ENCODE results near the gene STT3B. TPM values are rescaled to one million over a fixed set of nuclear protein-coding genes. Genes with fewer than 3 reads are reported as not detected.

STT3B gene
- total RNA-seq, 2 experiments from 2014 or later, result 93.5 to 122 TPM

DNA sequence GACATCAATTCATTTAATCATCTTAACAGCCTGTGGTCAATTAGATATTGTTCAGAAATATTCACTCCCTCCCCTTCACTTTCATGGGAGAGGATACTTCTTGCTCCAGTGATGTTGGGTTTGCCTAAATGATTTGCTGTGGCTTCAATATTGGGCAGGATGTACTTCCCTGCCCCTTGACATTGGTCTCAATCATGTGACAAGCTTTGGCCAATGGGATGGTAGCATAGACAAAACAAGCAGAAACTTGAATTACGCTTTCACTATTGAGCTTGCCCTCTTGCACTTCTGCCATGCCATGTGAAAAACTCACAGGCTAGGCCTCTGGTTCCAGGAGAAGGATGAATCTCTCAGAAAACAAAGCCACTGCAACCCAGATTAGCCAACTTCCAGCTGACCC, 42.2 kb upstream of the STT3B start:
- no peaks in the 10 kb centered on the region for H3K79me2 ChIP-seq (ENCODE audit: insufficient read depth, low read depth, low read length)
- H3K4me1 ChIP-seq (ENCODE audit: insufficient read depth, low read length, poor library complexity, severe bottlenecking), result no peaks in the 10 kb centered on the region
- no peaks in the 10 kb centered on the region for H3K36me3 ChIP-seq (ENCODE audit: insufficient read depth, low read length)
- H2AFZ ChIP-seq (ENCODE audit: low read length), result 0 out of 2 replicates have a peak overlapping the region, but pooled peaks have one; percentile 1
- TF ChIP-seq EZH2phosphoT487 (IDR thresholded peaks at IDR 0.05; ENCODE audit: borderline replicate concordance, low read depth, low read length), result no peak
- TF ChIP-seq, protein P1, sequence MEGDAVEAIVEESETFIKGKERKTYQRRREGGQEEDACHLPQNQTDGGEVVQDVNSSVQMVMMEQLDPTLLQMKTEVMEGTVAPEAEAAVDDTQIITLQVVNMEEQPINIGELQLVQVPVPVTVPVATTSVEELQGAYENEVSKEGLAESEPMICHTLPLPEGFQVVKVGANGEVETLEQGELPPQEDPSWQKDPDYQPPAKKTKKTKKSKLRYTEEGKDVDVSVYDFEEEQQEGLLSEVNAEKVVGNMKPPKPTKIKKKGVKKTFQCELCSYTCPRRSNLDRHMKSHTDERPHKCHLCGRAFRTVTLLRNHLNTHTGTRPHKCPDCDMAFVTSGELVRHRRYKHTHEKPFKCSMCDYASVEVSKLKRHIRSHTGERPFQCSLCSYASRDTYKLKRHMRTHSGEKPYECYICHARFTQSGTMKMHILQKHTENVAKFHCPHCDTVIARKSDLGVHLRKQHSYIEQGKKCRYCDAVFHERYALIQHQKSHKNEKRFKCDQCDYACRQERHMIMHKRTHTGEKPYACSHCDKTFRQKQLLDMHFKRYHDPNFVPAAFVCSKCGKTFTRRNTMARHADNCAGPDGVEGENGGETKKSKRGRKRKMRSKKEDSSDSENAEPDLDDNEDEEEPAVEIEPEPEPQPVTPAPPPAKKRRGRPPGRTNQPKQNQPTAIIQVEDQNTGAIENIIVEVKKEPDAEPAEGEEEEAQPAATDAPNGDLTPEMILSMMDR (conservative IDR thresholded peaks at IDR 0.05; ENCODE audit: low read length), result no peak
- intact Hi-C loops (cut with micrococcal nuclease; ENCODE audit: unreplicated experiment), result no loop called here
- no peaks in the 10 kb centered on the region for H3K9me2 ChIP-seq (ENCODE audit: insufficient read depth, low read length)
- CTCF ChIA-PET (ENCODE audit: unreplicated experiment), result no interaction called here
- no peak overlapping the region for H3K4me2 ChIP-seq (ENCODE audit: low read length)
- no peak for DNase-seq (ENCODE audit: low spot score)
- no TSS peak for BruUV-seq (replicated peaks)
- H3K27ac ChIP-seq (ENCODE audit: low read depth, low read length, poor library complexity, severe bottlenecking), result no peak overlapping the region
- H3K4me3 ChIP-seq (ENCODE audit: low read depth, low read length, poor library complexity, severe bottlenecking), result no peak overlapping the region
- no peaks in the 10 kb centered on the region; the same call in 1 of the 2 replicates for H3K9me3 ChIP-seq (ENCODE audit: low read length)
- POLR2A ChIA-PET, result no interaction called here
- H4K20me1 ChIP-seq (ENCODE audit: insufficient read depth, low read length), result no peaks in the 10 kb centered on the region

DNA sequence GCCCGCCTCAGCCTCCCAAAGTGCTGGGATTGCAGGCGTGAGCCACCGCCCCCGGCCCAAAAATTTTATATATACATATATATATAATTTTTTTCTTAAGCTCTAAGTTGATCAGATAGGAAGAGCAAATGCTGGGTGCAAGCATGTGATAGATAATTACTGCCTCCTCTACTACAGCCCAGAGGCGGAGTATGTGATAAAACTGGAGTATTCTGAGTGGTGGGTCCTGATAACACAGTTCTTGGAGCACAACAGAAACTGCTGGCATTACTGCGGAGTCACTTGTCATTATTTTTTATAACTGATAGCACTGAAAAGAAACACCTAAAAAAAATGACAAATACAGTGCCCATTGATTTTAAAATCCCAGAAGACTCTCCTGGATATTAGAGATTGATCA, 41.1 kb upstream of the STT3B start:
- H3K4me2 ChIP-seq (ENCODE audit: low read length), result no peak overlapping the region
- BruUV-seq (replicated peaks), result no TSS peak
- CTCF ChIA-PET (ENCODE audit: unreplicated experiment), result no interaction called here

DNA sequence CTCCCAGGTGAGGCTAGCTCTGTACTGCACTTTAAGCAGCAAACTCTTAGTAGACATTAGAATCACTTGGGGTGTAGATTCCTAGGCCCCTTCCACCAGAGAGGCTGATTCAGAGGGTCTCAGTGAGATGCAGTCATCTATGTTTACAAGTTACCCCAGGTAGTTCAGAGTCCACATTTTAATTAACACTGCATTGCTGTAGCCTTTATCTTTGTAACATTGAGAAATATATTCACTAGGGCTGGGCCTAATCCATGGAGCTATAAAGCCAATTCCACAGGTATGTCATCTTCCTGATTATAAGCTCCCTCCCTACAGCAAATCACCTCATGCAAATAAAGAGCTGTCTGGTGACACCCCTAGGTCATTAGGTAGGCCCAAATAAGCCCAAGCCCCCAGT, 39.6 kb upstream of the STT3B start:
- H4K20me1 ChIP-seq (ENCODE audit: insufficient read depth, low read length), result no peaks in the 10 kb centered on the region
- no peak for DNase-seq (ENCODE audit: low spot score)
- H3K36me3 ChIP-seq (ENCODE audit: insufficient read depth, low read length), result no peaks in the 10 kb centered on the region
- H3K4me2 ChIP-seq (ENCODE audit: low read length), result no peak overlapping the region
- no peak overlapping the region for H2AFZ ChIP-seq (ENCODE audit: low read length)
- H3K4me1 ChIP-seq (ENCODE audit: insufficient read depth, low read length, poor library complexity, severe bottlenecking), result no peaks in the 10 kb centered on the region
- TF ChIP-seq EZH2phosphoT487 (IDR thresholded peaks at IDR 0.05; ENCODE audit: borderline replicate concordance, low read depth, low read length), result no peak
- TF ChIP-seq, protein P1 (conservative IDR thresholded peaks at IDR 0.05; ENCODE audit: low read length), result no peak
- ChIA-PET POLR2A (no interaction called here), CTCF (ENCODE audit: unreplicated experiment) (no interaction called here)
- H3K9me2 ChIP-seq (ENCODE audit: insufficient read depth, low read length), result no peaks in the 10 kb centered on the region
- no peaks in the 10 kb centered on the region; the same call in 1 of the 2 replicates for H3K9me3 ChIP-seq (ENCODE audit: low read length)
- no peak overlapping the region for H3K4me3 ChIP-seq (ENCODE audit: low read depth, low read length, poor library complexity, severe bottlenecking)
- no peak overlapping the region for H3K27ac ChIP-seq (ENCODE audit: low read depth, low read length, poor library complexity, severe bottlenecking)
- no TSS peak for BruUV-seq (replicated peaks)
- H3K79me2 ChIP-seq (ENCODE audit: insufficient read depth, low read depth, low read length), result no peaks in the 10 kb centered on the region
- intact Hi-C loops (cut with micrococcal nuclease; ENCODE audit: unreplicated experiment), result no loop called here

More for the DNA sequence above, 41.1 kb upstream of the STT3B start:
- POLR2A ChIA-PET, result no interaction called here
- Histone ChIP-seq H3K4me3 (ENCODE audit: low read depth, low read length, poor library complexity, severe bottlenecking) (no peak overlapping the region), H3K79me2 (ENCODE audit: insufficient read depth, low read depth, low read length) (no peaks in the 10 kb centered on the region), H3K27ac (ENCODE audit: low read depth, low read length, poor library complexity, severe bottlenecking) (no peak overlapping the region), H4K20me1 (ENCODE audit: insufficient read depth, low read length) (no peaks in the 10 kb centered on the region), H3K36me3 (ENCODE audit: insufficient read depth, low read length) (no peaks in the 10 kb centered on the region), H3K9me3 (ENCODE audit: low read length) (no peaks in the 10 kb centered on the region; the same call in 1 of the 2 replicates), H2AFZ (ENCODE audit: low read length) (no peak overlapping the region), H3K4me1 (ENCODE audit: insufficient read depth, low read length, poor library complexity, severe bottlenecking) (no peaks in the 10 kb centered on the region), H3K9me2 (ENCODE audit: insufficient read depth, low read length) (no peaks in the 10 kb centered on the region)
- DNase-seq (ENCODE audit: low spot score), result no peak
- no peak for TF ChIP-seq EZH2phosphoT487 (IDR thresholded peaks at IDR 0.05; ENCODE audit: borderline replicate concordance, low read depth, low read length)
- TF ChIP-seq, protein P1 (conservative IDR thresholded peaks at IDR 0.05; ENCODE audit: low read length), result no peak
- intact Hi-C loops (cut with micrococcal nuclease; ENCODE audit: unreplicated experiment), result no loop called here
